SK-N-SH (cell line): Measurements from ENCODE around the gene MMP19.

ENCODE experiments used
- CTCF ChIP-seq: fragments of 200-600 bp; sonication (generic); IDR thresholded peaks from 2 replicates; pipeline ENCODE4 v1.6.1; 2017; ENCODE audit warnings: antibody characterized with exemption, mild to moderate bottlenecking, moderate library complexity
- EZH2phosphoT487 ChIP-seq: fragments of 200-600 bp; sonication (generic); IDR thresholded peaks from 2 replicates; pipeline ENCODE4 v1.6.1; 2017; ENCODE audit warnings: low read depth, mixed run types, mild to moderate bottlenecking, antibody characterized with exemption, moderate library complexity, borderline replicate concordance

GRCh38 chr12:55806982-55807381, 35.8 kb downstream of the MMP19 start:
- TF ChIP-seq EZH2phosphoT487 (no peak), CTCF (no peak)
